Activated CD4-positive, alpha-beta T cell treated with anti-CD3 and anti-CD28 coated beads, Interleukin-2, amount 50 U/mL, for 24 hours (primary cell): ENCODE measurements around the gene TCF3.
"Not testable (repeated sequence)": the region's sequence is repeated elsewhere in the genome, so short reads cannot be mapped to it uniquely, and the experiment has no call there.

Experiments used
- DNase-seq, 2 donors: peaks; one replicate each; pipeline ENCODE4 v3.0.0-alpha.2; 2020; ENCODE audit warnings: low read depth in 1 of 2, low spot score in 1 of 2

The TCF3 gene

GRCh38 chr19:1672769-1673644, 20.6 kb upstream of the TCF3 start:
- no peak for DNase-seq

DNA sequence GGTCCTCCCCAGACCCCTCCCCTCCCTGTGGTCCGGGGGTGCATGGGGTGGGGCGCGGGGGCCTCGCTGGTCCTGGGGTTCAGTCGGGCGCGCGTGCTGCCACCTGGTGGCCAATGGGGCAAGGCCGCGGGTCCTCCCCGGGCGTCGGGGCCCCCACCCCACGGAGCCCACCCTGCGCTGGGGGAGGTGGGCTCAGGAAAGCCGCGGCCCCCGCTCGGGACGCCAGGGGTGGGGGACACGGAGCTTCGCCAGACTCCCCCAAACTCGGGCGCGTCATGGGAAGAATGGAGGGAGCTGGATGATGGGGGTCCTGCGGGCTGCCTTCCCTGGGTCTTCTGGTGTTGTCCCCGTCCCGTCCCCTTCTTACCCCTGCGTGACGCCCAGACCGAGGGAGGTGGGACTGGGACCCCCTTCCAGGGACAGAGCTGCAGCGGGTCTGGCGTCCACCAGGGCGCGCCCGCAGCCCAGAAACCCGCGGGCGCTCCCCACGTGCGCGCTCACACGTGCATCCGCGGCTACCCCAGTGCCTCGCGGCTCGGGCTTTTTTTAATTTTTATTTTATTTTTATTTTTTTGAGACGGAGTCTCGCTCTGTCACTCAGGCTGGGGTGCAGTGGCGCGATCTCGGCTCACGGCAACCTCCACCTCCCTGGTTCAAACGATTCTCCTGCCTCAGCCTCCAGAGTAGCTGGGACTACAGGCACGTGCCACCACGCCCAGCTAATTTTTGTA, 19.8 kb upstream of the TCF3 start:
- DNase-seq: peak; percentile 45 to 46

GRCh38 chr19:1671716-1672037, 19.3 kb upstream of the TCF3 start:
- no peak for DNase-seq

DNA sequence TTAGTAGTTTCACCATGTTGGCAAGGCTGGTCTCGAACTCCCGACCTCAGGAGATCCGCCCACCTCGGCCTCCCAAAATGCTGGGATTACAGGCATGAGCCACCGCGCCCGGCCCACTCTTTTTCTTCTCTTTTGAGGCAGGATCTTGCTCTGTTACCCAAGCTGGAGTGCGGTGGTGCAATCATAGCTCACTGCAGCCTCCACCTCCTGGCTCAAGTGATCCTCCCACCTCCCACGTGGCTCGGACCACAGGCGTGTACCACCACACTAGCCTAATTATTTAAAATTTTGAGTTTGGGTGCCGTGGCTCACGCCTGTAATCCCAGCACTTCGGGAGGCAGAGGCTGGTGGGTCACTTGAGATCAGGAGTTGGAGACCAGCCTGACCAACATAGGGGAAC, 18.3 kb upstream of the TCF3 start:
- DNase-seq: not testable (repeated sequence)

DNA sequence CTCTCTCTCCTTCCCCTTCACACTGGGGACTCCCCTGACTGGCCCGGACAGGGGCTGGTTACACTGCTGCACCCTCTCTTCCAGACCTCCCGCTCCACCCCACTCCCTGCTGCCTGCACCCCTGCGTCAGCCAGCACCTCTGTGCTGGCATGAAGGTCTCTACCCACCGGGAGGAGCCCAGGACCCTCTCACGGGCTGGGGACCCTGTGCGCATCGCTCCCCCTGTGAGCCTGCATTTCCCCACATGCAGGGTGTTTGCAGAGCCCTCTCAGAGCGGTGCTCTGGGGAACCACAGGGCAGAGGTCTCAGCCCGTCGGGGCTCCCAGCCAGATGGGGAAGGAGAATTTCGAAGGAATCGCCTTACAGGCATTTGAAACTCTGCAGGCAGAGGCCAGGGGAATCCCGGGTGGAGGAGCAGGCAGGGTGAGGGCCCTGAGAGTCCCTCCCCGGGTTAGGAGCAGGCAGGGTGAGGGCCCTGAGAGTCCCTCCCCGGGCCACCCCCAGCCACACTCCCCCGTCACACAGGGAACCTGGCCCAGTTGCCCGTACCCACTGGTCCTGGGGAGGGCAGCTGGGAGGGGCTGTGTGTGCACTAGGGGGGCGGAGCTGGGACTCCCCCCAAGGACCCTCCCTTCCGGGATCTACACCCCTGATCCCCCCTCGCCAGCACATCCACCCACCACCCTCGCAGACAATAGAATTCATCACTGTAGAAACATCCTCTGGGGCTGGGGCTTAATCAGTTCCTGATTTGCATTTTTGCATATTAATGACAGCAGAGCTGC, 16.3 kb upstream of the TCF3 start:
- no peak for DNase-seq

- no peak for DNase-seq
Observed at GRCh38 chr19:1668048-1668485, 15.7 kb upstream of the TCF3 start.

- DNase-seq: no peak
Observed at GRCh38 chr19:1665565-1666047, 13.2 kb upstream of the TCF3 start.

- no peak for DNase-seq
Observed at GRCh38 chr19:1663852-1664251, 11.4 kb upstream of the TCF3 start.

GRCh38 chr19:1663227-1663626, 10.8 kb upstream of the TCF3 start:
- DNase-seq: not testable (repeated sequence)

DNA sequence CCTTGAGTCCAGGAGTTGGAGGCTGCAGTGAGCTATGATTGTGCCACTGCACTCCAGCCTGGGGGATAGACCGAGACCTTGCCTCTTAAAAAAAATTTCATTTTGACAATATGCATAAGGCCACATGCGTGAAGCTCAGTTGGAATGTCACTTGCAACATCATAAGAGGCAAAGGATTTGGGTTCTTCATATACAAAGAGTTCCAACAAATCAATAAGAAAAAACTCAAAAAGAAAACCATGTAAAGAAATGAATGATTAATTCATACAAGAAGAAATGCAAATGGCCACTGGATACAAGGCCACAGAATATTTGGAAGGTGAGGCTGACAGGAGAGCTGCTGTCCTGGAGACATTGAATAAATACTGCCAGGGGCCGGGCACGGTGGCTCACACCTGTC, 9.6 kb upstream of the TCF3 start:
- DNase-seq: no peak

DNA sequence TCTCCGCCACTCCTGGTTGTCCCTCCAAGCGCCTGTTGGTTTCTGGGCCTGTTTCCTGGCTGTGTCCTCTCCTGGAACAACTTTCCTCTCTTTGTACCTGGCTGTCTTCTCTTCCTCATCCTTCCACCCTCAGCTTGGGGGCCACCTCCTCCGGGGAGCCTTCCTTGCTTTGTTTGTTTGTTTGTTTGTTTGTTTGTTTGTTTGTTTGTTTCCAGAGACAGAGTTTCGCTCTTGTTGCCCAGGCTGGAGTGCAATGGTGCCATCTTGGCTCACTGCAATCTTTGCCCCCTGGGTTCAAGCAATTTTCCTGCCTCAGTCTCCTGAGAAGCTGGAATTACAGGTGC, 6.6 kb upstream of the TCF3 start:
- DNase-seq: no peak

GRCh38 chr19:1658150-1659083, 6.0 kb upstream of the TCF3 start:
- DNase-seq: no peak

DNA sequence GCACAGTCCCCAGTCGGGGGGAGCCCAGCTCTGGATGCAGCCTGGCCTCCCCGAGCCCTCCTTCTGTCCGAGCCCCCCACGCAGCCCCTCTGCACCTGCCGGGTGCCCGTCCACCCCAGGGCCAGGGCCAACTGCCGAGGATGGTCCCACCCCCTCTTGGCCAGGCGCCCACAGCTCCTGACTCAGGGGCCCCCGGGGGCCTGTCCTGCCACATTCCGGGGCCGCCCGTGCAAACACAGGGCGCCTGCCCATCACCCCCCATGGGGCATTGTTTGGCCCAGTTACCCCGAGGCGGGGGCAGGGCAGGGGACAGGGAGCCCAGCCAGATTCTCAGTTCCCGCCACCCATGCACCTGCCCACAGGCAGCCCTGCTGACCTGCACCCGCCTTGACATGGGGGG, 5.3 kb upstream of the TCF3 start:
- DNase-seq: no peak

DNA sequence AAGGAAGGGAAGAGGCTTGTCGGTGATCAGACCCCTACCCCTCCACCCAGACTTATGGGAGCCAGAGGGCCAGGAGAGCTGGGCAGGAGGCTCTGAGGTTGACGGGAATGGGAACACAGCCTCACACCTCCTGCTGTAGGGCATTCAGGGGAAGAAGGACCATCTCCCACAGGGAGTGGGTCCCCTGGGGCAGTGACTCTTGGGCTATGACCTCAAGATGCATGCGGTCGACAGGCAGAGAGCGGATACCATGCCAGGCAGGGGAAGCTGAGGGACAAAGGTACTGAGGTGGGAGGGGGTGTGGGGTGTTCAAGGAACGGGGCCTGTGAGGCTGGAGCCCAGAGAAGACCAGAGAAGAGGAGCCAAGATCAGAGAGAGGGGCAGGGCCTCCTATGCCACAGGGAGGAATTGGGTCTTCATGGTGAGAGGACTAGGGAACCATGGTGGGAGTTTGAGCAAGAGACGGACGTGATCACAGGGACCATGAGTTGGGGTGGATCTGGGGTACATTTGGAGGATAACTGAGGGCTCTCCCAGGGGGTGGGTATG, 4.6 kb upstream of the TCF3 start:
- no peak for DNase-seq

GRCh38 chr19:1655987-1656608, 3.7 kb upstream of the TCF3 start:
- no peak for DNase-seq

DNA sequence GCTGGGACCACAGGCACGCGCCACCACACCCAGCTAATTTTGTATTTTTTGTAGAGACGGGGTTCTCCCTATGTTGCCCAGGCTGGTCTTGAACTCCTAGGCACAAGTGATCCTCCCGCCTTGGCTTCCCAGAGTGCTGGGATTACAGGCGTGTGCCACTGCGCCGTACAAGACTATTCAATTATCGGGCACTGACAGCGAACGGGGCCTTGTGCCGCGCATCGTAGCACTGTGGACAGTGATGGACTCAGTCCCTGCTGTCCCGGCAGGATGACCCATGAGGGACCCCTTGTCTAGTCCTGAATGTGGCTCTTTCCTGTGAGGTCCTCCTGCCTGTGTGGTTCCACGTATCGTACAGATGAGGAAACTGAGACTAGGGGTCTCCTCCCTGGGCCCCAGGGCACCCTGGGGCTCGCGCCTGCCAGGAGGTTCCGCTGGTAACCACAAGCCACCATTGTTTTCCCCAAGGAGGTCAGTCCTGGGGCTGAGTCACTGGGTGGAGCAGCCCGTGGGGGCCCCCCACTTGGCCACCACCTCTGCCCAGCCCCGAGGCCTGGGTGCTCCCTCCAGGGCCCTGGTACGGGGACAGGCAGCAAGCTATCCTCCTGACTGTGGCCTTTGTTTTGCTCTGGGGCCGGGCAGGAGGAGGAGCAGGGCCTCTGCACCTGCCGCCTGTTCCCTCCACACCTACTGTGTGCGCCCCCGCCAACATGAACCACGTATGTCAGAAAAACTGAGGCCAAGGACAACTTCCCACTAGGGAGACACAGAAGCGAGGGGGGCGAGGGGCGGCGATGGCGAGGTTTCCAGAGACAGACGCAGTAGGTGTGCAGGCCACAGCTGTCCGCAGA, 2.9 kb upstream of the TCF3 start:
- no peak for DNase-seq

GRCh38 chr19:1654178-1654792, 1.9 kb upstream of the TCF3 start:
- DNase-seq: no peak

DNA sequence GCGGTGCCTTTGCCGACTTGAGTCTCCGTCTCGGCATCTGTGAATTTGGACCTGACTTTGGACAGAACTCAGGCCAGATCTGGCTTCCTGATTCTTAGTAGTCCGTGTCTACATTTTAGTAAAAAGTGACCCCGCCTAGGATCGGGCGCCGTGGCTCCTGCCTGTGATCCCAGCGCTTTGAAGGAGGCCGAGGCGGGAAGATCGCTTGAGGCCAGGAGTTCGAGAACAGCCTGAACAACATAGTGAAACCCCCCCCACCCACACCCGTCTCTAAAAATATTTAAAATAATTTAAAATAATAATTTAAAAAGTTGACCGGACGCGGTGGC, 849 bp upstream of the TCF3 start:
- DNase-seq: no peak
